Endometrial microvascular endothelial cells (primary cell): ENCODE data around the gene ZNF335. TPM values are rescaled to one million over a fixed set of nuclear protein-coding genes. Genes with fewer than 3 reads are reported as not detected.

Experiments used
- in situ Hi-C: cut with HindIII; loops from 2 replicates; pipeline ENCODE4 v1.10.0; 2017; ENCODE audit warnings: low sequenced_read_pairs, low pct_unique_long_range_greater_than_20kb; ENCODE audit errors: inconsistent ontology term
- total RNA-seq: library from RNA; depleted of rRNA; stranded (reverse); fragments of >200 nt; gene quantifications from one replicate; pipeline ENCODE4 v1.2.3, GENCODE V29; 2015; ENCODE audit errors: inconsistent ontology term

ZNF335 gene
- total RNA-seq, 1 donor from 2014 or later = 13.2 TPM

DNA sequence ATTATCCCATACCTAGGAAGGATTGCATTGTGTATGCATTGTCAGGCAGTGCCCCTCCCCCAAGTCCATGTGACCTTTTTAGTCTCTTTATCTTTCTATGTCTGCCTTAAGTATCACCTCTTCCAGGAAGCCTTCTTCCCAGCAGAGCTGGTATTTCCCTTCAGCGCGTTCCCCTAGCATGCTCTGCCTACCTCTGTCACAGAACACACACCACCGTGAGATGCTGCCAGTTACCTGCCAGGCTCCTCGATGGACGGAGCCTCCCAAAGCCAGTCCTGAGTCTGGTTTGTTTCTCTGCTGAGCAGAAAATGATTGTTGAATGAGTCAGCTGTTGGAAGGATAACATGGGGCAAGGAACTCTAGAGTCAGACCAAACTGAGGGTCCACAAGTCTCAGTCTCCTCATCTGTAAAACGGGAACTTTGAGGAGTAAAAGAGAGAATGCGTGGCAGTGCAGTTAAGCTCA, 11.3 kb upstream of the ZNF335 start:
- in situ Hi-C loops = no loop called here

DNA sequence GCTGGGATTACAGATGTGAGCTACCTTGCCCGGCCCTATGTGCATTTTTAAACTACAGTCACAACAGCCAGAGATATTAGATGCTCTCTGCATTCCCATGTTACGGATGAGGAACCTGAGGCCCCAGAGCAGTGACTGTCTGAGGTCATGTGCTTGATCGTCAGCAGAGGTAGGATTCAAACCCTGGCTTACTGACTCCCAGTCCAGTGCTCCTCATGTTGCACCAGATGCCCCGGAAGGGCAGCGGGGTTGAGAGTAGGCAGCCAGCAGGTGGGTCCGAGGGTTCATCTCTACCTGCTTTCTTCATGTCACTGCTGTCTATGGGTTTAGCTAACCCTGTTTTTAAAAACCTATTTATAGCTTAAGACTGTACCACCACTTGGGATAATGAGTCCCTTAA, 9.3 kb upstream of the ZNF335 start:
- in situ Hi-C loops = no loop called here

DNA sequence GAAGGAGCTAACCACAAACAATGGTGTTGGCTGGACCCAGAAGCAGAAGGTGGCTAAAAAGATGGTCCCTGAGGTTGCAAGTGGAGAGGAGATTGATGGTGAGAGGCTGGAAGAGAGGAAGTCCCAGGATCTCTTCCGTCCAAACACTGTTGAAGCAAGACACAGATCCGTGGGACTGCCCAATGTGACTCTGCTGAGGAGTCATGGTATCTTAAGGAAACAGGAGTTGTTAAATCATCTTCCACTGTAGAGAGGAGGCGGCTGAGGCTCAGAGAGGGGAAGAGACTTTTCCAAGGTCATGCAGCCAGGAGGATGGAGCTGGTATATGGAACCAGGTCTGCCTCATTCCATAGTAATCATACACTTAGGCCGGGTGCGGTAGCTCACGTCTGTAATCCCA, 4.1 kb upstream of the ZNF335 start:
- in situ Hi-C loops = no loop called here

DNA sequence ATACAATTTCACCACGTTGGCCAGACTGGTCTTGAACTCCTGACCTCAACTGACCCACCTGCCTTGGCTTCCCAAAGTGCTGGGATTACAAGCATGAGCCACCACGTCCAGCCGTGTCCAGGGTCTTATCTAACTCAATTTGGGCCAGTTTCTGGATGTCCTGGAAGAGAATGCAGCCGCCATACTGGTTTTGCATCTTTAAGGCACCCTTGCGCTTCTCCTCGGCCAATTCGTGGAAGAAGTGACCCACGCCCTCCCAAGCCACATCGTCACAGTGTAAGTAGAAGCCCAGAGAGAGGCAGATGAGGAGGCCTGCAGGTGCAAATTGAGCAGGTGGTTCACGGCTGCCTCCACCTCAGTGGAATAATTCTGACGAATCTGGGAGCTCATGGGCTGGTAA, 3.7 kb upstream of the ZNF335 start:
- in situ Hi-C loops = no loop called here

DNA sequence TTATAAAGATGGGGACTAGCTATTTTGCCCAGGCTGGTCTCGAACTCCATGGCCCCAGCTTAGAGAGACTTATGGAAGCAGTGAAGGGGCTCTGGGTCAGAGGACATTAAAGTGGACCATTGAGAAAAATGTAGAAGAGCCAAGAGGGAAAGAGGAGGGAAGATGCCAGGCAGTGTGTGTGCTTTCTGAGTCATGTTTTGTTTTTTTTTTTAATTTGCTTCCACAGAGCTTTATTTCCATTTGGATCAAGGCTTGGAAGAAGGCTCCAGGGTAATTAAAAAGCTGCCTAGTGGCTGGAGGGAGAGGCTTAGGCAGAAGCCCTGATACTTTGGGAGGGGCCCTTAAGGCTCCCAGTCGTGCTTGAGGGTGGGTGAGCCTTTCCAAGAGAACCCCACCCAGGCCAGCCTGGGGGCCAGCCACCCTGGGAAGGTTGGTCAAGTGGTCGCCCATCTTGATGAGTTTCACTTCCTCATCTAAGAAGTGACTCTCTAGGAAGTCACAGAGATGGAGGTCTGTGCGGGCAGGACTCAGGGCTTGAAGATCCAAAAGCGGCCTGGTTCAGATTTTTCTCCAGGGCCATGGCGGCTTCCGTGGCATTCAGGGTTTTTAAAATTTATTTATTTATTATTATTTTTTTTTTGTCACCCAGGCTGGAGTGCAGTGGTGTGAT, 3.0 kb upstream of the ZNF335 start:
- in situ Hi-C loops = no loop called here

DNA sequence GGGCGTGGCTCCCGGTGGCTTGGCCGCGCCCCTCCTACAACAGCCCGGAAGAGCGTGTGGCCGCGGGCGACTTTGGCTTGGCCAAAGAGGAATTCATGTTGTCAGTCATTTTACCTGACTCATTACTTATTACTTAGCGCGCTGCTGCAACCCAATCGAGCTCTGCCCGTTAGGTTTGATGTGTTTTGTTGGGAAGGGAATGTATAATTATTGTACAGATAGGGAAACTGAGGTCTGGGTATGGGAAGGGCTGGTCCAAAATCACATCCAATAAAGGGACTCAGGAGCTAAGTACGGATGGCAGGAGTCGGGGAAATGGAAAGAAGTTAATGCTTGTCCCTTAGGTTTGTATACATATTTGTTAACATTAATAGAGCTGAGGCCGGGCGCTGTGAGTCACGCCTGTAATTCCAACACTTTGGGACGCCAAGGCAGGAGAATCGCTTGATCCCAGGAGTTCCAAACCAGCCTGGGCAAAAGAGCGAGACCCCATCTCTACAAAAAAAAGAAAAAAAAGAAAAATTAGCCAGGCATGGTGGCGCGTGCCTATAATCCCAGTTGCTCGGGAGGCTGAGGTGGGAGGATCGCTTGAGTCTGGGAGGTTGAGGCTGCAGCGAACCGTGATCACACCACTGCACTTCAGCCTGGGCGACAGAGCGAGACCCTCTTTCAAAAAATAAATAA, 639 bp upstream of the ZNF335 start:
- in situ Hi-C loops = no loop called here

DNA sequence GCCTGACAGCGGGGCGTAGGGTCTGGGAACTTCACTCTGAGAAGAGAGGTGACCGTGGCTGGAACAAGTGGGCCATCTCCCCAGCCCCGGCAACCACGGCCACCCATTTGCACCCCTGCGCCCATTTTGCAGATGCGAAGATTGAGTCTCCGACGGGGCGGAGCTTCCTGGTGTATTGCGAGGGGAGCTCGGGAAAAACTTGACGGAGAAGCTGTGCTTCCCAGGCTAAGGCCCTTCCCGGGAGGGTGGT, 653 bp downstream of the ZNF335 start:
- in situ Hi-C loops = no loop called here

DNA sequence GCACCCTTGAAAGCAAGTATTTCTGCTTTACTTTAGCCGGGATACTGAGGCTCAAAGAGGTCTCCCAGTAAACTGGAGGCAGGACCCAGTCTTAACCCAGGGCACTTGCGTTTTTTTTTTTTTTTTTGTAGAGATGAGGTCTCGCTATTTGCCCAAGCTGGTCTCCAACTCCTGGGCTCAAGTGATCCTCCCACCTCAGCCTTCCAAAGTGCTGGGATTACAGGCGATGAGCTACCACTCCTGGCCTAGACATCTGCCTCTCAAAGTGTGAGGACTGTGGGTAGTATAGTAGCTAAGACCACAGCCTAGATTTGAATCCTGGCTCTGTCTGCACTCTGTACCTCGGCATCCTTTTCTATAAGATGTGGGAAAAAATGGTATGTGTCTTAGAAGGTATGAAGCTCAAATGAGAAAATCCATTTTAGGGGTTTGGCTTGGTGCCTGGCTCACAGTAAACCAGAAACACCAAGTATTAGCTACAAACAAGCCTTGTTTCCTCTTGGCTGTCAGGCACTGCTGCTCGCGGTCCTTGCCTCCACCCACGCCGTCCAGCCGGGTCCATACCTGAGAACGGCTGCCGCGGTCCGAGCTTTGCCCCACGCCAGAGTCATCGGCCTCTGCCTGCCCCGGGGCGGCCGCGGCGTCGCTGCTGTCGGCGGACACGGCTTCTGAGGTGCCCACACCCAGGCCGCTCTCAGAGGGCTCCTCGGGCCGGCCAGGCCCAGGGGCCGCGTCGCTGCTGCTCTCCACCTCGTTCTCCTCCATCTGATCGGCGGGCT, 1.2 kb downstream of the ZNF335 start:
- in situ Hi-C loops = no loop called here

DNA sequence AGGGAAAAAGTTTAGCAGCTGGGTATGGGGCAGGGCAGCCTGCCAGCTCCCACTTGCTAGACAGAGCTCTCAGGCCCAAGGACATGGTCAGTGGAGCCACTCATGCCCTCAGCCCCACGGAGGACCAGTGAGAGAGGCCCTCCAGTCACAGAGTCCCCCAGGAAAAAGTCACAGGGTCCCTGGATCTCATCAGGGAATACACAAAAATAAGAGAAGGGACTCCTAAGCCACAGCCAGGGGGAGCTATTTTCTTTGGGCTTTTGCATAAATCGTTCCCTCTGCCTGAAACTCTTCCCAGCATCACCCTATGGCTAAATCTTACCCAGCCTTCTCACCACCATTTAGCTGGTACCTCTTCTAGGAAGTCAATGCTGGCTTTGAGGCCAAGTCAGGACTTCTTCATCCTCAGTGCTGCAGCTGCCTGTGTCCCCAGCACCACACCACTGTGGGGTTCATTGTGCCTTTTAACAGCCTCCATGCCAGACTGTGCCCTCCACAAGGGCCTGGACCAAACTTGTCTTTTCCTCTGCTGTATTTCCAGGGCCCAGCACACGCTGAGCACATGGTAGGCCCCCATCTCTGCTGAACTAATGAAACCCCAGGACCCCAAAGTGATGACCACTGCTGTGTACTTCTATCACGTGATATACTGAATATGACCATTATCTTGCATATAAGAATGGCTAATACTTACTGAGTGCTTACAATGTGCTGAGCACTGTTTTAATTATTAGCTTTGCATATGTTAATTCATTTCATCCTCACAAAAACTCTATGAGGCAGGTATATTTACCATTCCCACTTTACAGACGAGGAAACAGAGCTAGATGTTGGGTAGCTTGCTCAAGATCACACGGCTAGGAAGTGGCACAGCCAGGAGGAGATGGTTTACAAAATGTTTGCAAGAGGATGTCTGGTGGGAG, 2.0 kb downstream of the ZNF335 start:
- in situ Hi-C loops = no loop called here

DNA sequence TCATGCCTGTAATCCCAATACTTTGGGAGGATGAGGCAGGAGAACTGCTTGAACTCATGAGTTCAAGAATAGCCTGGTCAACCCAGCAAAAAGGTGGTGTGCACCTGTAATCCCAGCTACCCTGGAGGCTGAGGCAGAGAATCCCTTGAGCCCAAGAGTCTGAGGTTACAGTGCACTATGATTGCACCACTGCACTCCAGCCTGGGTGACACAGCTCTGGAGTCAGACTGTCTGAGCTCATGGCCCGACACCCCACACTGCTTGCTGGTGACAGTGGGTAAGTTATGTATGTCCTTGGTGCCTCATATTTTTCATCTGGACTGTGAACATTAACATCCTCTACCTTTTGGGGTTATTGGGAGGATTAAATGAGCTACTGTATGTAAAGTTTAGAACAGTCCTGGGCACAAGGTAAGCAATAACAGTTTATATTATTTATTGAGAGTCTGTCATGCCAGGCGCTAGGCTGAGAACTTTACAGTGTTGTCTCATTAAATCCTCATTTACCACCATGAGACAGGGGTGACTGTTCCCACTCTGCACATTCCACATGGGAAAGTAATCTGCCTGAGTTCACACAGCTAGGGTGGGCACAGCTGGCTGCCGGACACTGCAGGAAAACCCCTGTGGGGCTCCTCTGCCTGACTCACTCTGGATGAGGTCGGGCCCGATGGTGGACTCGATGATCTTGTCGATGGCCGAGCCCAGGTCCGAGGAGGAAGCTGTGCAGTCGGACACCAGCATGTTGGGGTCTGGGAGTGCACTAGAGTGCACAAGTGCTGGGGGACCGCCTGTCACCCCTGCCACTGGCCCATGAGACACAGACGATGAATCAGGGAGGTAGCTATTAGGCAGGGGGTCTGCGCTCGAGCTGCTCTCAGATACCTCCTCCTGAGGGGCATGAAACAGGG, 2.9 kb downstream of the ZNF335 start:
- in situ Hi-C loops = no loop called here

DNA sequence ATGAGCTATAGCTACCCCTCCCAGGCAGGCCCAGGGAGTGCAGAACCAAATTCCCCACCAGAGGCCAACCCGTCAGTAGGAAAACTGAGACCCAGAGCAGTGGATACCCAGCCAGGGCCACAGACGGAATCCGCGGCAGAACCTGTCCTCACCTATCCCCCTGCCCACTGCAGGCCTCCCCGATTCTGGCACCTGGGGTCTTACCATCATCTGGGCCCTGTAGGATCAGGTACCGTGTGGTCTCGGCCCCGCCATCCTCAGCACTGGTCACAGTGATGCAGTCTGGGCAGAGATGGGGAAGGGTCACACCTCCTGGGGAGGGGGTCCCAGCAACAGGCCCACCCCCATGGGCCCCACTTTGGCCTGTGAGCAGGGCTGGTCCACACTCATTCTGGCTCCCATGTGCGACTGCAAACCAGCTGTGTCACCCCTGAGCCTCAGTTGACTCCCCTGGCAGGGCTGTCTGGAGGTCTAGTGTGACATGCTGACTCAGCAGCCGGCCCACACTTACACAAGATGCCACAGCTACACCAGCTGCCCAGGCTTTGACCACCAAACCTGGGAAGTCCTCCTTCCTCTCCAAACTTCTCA, 3.8 kb downstream of the ZNF335 start:
- in situ Hi-C loops = no loop called here

DNA sequence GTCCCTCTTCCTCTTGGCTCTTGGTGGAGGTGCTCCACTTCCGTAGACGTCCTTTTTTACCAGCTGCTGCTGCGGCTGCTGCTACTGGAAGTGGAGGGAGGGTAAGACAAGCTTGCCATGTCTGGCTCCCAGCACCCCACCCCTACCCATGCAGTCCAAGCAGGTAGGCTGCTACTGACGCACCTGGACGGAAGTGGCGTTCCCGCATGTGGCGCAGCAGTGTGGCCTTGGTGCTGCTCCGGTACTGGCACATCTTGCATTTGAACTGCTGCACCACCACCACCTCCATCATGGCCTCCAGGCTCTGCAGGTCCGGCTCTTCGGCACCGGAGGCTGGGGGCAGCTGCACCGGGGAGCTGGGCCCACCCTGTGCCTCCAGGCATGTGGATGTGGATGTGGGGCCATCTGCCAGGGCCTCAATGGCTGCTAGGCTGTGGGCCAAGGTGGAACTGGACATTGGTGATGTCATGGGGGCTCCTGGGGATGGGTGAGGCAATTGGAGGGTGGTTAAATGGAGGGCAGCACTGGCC, 4.4 kb downstream of the ZNF335 start:
- in situ Hi-C loops = no loop called here

DNA sequence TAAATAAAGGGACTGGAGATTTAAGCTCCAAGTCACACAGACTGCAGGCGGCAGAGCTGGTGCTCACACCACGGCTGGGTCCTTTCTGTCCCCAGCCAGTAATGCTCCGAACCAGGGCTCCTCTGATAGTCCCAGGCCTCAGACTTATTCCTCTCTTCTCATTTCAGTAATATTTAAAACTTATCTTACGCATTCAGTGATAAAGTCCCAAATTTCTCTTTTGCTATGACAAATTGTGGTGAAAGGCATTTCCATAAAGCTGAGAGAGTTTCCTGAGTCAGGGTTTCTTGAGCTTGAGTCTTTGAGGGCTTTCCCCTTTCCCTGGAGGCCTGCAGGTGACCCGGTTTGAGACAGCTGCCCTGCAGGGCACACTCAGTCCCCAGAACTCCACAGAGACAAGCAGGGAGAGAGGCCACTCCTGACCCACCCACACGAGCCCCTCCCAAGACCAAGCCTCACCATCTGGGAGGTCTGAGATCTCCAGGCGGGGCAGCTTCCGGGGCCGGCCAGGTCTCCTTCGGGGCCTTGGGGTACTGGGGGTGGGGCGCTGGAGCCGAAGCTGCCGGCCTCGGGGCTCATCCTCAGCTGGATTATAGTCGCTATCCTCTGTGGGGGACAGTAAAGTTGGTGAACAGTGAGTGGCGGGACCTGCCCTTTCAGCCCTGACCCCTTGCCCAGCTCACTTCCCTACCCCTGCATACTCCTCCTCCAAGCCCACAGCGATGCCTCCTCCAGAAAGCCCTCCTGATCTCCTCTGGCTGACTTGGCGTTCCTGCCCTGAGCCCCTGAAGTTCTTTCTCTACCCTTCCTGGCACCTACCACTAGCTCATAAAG, 6.6 kb downstream of the ZNF335 start:
- in situ Hi-C loops = no loop called here

DNA sequence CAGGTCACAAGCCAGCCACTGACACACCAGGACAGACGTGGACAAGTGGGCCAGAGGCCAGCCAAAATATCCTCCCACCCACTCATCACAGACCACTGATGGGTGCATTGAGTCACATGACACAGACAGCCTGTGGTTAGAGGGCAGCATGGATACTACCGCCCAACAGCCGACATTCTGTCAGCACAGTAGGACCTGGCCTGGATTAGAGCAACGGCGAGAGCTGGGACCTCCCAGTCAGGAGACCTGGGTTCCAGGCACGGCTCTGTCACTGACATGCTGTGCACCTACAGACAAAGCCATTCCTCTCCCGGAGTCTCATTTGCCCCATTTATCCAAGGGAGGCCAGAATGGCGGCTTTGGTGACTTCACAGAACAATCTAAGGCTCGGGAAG, 8.0 kb downstream of the ZNF335 start:
- in situ Hi-C loops = no loop called here

DNA sequence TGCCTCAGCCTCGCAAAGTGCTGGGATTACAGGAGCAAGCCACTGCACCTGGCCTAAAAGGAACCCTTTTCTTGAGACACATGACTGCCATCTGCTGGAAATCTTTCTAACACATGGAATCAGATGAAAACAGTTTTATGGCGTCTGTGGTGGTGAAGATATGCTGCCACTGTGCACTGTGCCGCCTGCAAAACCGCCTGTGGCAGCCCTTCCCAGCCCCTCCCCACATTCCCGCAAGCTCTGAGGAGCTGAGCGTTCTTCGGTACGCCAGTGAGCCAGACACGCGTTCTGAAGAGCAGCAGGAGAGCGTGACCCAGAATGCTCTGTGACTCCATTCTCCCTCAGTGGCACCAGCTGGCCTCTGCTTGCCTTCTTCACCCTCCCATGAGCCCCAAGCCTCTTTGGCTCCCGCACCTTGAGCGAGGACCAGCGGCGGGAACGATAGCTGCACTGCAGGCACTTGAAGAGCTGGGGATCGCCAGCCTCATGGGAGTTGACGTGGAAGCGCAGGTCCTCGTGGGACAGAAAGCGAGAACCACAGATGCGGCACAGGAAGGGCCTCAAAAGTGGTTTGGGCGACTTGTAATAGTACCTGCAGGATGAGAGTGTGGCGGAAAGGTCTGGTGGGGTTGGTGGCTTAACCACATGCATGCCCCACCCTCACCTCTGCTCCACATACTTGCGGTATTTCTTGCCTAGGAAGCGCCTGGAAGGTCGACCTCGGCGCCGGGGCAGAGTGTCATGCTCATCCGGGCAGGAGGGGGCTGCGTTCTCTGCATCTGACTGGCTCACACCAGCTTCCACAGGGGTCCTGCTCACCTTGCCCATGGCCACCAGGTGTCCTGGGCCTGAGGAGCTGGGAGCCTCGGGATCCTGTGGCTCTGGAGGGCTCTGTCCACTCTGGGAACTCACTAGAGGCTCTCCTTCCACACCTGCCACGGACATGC, 8.7 kb downstream of the ZNF335 start:
- in situ Hi-C loops = no loop called here
